ENCODE results near the gene REC8.

GRCh38 chr14:24130717-24131548, 40.9 kb upstream of the REC8 start:
- TF ChIP-seq EZH2 (IDR thresholded peaks at IDR 0.05; ENCODE audit: low read depth): no peak
- TF ChIP-seq CTCF (conservative IDR thresholded peaks at IDR 0.05): no peak
